A673 (cell line): ENCODE measurements around the gene TBC1D5. TPM values are rescaled to one million over a fixed set of nuclear protein-coding genes. Genes with fewer than 3 reads are reported as not detected.

Source experiments
- BruUV-seq: library from RNA; stranded (reverse); fragments of 400-500 nt; replicated peaks from 2 replicates; lab custom pipeline; 2021; lab: Mats Ljungman, UMichigan
- CTCF ChIA-PET: fragments of 300-600 bp; sonication (Branson Sonifier 250); formaldehyde crosslinking; loops from one replicate; lab custom pipeline; 2022; ENCODE audit warnings: antibody characterized with exemption; lab: Charles Lee
- POLR2A ChIA-PET: fragments of 300-600 bp; sonication (Branson Sonifier 250); formaldehyde crosslinking; loops from one replicate; lab custom pipeline; 2022; ENCODE audit warnings: antibody characterized with exemption; ENCODE audit not compliant: low non-redundant PET; lab: Charles Lee
- DNase-seq: peaks from one replicate; pipeline ENCODE4 v3.0.0-alpha.2; 2015; ENCODE audit warnings: low spot score
- H3K27ac ChIP-seq: fragments of 200-600 bp; sonication (generic); 2 replicates; pipeline ENCODE4 v1.5.1; 2016; ENCODE audit warnings: mixed run types, low read depth, mild to moderate bottlenecking, mixed read lengths, antibody characterized with exemption, low read length; ENCODE audit not compliant: poor library complexity, severe bottlenecking
- H3K27me3 ChIP-seq: fragments of 200-600 bp; sonication (generic); replicated peaks from 2 replicates; pipeline ENCODE4 v1.6.1; 2017; ENCODE audit warnings: mixed run types, low read depth, mild to moderate bottlenecking, mixed read lengths, antibody characterized with exemption, low read length; ENCODE audit not compliant: insufficient read depth, poor library complexity
- H3K36me3 ChIP-seq: fragments of 200-600 bp; sonication (generic); 2 replicates; pipeline ENCODE4 v1.6.1; 2016; ENCODE audit warnings: mixed run types, mild to moderate bottlenecking, mixed read lengths, antibody characterized with exemption, low read length; ENCODE audit not compliant: insufficient read depth, poor library complexity, severe bottlenecking
- H3K4me1 ChIP-seq: fragments of 200-600 bp; sonication (generic); 2 replicates; pipeline ENCODE4 v1.6.1; 2017; ENCODE audit warnings: mixed run types, mild to moderate bottlenecking, mixed read lengths, antibody characterized with exemption, low read length; ENCODE audit not compliant: insufficient read depth, poor library complexity, severe bottlenecking
- H3K4me3 ChIP-seq: fragments of 200-600 bp; sonication (generic); 2 replicates; pipeline ENCODE4 v1.5.1; 2016; ENCODE audit warnings: low read depth, mixed run types, mild to moderate bottlenecking, mixed read lengths, low read length; ENCODE audit not compliant: poor library complexity, severe bottlenecking
- H3K9me3 ChIP-seq: fragments of 200-600 bp; sonication (generic); 2 replicates; pipeline ENCODE4 v1.6.1; 2016; ENCODE audit warnings: mixed run types, low read depth, mild to moderate bottlenecking, mixed read lengths, antibody characterized with exemption, low read length; ENCODE audit not compliant: poor library complexity, severe bottlenecking
- CTCF ChIP-seq: fragments of 300-800, 200-600 bp; sonication (generic); conservative IDR thresholded peaks from 2 replicates; pipeline ENCODE4 v1.5.1; 2017; ENCODE audit warnings: low read depth, mild to moderate bottlenecking, antibody characterized with exemption, low read length, moderate library complexity, mixed read lengths
- EZH2 ChIP-seq: fragments of 200-600 bp; sonication (generic); IDR thresholded peaks from 2 replicates; pipeline ENCODE4 v1.6.1; 2017; ENCODE audit warnings: borderline replicate concordance, low read depth, mild to moderate bottlenecking, mixed read lengths, antibody characterized with exemption, low read length; ENCODE audit not compliant: poor library complexity, severe bottlenecking
- intact Hi-C: fragments of 100-400 bp; cut with micrococcal nuclease; formaldehyde crosslinking; loops from one replicate; pipeline ENCODE4 v1.10.0; 2022; ENCODE audit not compliant: unreplicated experiment
- total RNA-seq: library from RNA; stranded (reverse); gene quantifications from 2 replicates; pipeline ENCODE4 v1.2.3, GENCODE V29; 2021

Gene TBC1D5
- total RNA-seq, 1 experiment from 2014 or later = 40.7 TPM

- CTCF ChIA-PET = no interaction called here
- no peak overlapping the region for H3K27ac ChIP-seq
- TF ChIP-seq CTCF = no peak
- no peak for TF ChIP-seq EZH2
- no TSS peak for BruUV-seq
- peaks cover 5% of the 10 kb centered on the region for H3K36me3 ChIP-seq
- no peaks in the 10 kb centered on the region for H3K4me1 ChIP-seq
- DNase-seq = no peak
- no peak overlapping the region for H3K4me3 ChIP-seq
- intact Hi-C loops = no loop called here
- H3K9me3 ChIP-seq = peaks cover 15% of the 10 kb centered on the region
- no peaks in the 10 kb centered on the region for H3K27me3 ChIP-seq
- POLR2A ChIA-PET = no interaction called here
Observed at GRCh38 chr3:17717411-17717810, 25.0 kb downstream of the TBC1D5 start.

- peaks cover 5% of the 10 kb centered on the region for H3K36me3 ChIP-seq
- ChIA-PET POLR2A (no interaction called here), CTCF (no interaction called here)
- H3K4me1 ChIP-seq = no peaks in the 10 kb centered on the region
- intact Hi-C loops = no loop called here
- no TSS peak for BruUV-seq
- H3K27ac ChIP-seq = no peak overlapping the region
- no peak overlapping the region for H3K4me3 ChIP-seq
- H3K9me3 ChIP-seq = peaks cover 15% of the 10 kb centered on the region
- no peak for TF ChIP-seq CTCF
- TF ChIP-seq EZH2 = no peak
- no peaks in the 10 kb centered on the region for H3K27me3 ChIP-seq
- no peak for DNase-seq
Observed at GRCh38 chr3:17714473-17714872, 28.0 kb downstream of the TBC1D5 start.

GRCh38 chr3:17709236-17709810 lies 33.1 kb downstream of the TBC1D5 start:
- POLR2A ChIA-PET = no interaction called here

More at GRCh38 chr3:17709236-17709810, 33.1 kb downstream of the TBC1D5 start:
- DNase-seq = no peak
- no peaks in the 10 kb centered on the region for H3K36me3 ChIP-seq
- no peaks in the 10 kb centered on the region for H3K4me1 ChIP-seq
- no TSS peak for BruUV-seq
- intact Hi-C loops = no loop called here
- no peaks in the 10 kb centered on the region for H3K27me3 ChIP-seq
- H3K9me3 ChIP-seq = peaks cover 7% of the 10 kb centered on the region
- TF ChIP-seq EZH2 = no peak
- no peak for TF ChIP-seq CTCF
- CTCF ChIA-PET = no interaction called here
- no peak overlapping the region for H3K27ac ChIP-seq
- H3K4me3 ChIP-seq = no peak overlapping the region
